NCI-H2196 (cell line): ENCODE measurements around the gene ADGRG6.

ENCODE experiments used
- DNase-seq: peaks from one replicate; lab custom pipeline; 2025; ENCODE audit not compliant: unreplicated experiment; lab: John Stamatoyannopoulos, UW

The ADGRG6 gene

DNA sequence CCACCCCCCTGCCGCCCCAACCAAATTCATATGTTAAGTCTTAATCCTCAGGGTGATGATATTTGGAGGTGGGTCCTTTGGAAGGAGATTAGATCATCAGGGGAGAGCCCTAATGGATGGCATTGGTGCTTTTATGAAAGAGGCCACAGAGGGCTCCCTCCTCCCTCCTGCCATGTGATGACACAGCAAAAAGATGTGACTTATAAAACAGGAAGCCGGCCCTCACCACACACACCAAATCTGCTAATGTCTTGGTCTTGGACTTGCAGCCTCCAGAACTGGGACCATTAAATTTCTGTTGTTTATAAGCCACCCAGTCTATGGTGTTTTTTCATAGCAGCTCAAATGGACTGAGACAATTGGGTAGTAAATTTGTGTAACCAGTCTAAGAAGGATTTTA, 176.3 kb downstream of the ADGRG6 start:
- DNase-seq: no peak

DNA sequence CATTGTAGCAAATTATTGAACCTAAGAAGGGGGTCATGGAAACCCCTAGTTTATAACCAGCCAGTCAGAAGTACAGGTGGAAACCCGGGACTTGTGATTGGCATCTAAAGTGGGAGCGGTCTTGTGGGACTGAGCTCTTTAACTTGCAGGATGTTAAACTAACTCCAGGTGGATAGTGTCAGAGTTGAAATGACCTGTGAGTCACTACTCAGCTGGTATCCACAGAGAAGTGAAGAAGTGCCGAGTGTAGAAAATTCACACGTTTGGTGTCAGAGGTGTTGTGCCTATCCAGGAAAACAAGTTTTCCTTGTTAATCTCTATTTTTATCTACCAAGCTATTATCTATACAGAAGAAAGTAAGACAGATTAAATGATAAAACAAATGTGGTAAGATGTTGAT, 179.7 kb downstream of the ADGRG6 start:
- DNase-seq: no peak

DNA sequence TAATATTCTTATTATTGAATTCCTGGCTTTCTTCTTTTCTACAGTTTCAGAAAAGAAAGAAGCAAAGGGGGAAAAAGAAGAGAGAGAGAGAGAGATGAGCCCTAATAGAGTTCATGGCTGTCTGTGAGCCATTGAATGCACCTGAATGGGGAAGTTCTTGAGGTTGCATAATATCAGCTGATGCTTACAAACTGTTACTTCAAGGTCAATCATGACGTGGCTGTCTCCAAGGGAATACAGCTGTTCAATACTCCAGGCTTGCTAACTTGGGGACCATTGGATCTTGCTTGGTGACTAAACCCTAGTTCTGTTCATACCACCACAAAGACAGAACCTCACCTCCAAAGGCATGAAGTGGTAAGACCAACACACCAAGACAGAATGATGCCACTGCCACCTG, 180.4 kb downstream of the ADGRG6 start:
- no peak for DNase-seq

DNA sequence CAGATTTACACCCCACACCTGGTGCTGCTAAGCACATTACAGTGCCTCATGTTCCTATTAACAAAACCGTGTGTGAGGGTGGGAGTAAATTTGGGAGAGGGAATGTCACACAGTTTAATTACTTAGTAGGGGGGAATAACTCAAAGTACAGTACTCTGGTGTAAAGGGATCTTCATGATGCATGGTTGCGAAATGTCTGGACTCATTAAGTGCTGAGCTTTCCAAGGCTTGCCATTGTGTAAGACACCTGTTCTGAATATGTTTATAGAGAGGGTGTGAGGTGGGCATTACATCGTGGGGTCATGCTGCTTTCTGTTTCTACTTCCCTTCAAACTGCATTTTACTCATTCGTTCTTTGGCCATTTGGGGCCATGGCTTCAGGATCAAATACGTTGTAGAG, 181.2 kb downstream of the ADGRG6 start:
- no peak for DNase-seq

DNA sequence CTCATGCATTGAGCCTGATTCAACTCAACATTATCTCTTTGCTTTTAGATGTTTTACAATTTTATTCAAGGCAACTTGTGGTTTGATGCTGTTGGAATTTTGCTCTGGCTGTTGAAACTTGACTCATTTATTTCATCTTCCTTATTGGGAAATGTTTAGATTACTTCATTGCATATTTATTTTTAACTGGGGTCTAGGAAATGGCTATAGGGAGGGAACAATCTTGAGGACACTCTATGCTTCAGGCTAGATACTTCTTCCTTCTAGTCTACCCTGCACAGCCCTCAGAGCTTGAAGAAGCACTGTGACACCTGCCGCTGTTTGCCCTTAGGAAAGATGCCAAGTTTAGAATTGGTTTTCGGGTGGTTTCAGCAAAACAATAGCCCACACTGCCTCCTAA, 183.4 kb downstream of the ADGRG6 start:
- DNase-seq: no peak

DNA sequence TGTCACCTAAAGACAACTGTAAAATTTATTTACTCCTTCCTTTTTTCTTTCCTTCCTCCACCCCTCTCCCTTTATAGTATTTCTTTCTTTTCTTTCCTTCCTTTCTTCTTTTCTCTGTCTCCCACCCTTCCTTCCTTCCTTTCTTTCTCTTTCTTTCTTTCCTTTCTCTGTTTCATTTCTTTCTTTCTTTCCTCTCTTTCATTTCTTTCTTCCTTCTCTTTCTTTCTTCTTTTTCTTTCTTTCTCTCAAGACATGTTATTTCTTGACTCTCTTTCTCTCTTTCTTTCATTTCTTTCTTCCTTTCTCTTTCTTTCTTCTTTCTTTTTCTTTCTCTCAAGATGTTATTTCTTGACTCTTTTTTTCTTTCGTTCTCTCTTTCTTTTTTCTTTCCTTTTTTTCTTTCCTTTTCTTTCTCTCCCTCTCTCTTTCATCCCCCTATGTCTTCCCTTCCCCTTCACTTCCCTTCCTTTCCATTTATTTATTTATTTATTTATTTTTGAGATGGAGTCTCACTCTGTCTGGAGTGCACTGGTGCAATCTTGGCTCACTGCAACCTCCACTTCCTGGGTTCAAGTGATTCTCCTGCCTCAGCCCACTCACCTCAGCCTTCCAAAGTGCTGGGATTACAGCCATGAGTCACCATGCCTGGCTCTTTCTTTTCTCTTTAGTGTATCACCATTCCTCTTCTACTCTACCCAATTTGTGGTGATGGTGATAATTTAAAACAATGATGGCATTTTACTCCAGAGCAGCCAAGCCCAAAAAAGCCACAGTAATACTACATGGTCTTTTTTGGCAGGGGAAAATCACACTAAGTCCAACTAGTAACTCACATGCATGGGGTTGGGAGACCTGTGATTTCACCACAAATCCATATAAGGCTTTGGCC, 188.2 kb downstream of the ADGRG6 start:
- DNase-seq: no peak
